Erythroblast (primary cell): ENCODE measurements around the gene MCAT.

Source experiments
- GATA1 ChIP-seq: IDR thresholded peaks from 2 replicates; pipeline ENCODE4 v1.6.1; 2011; ENCODE audit warnings: low read depth, mild to moderate bottlenecking, control low read depth, low read length, moderate library complexity
- POLR2A ChIP-seq: IDR thresholded peaks from 2 replicates; pipeline ENCODE4 v1.6.1; 2011; ENCODE audit warnings: mild to moderate bottlenecking, low read length

GRCh38 chr22:43169310-43170130 is 26.3 kb upstream of the MCAT start:
- no peak for TF ChIP-seq POLR2A
- TF ChIP-seq GATA1, result no peak
